DMS153 (cell line): ENCODE measurements around the gene UQCRHL.
"Not testable (repeated sequence)": the region's sequence is repeated elsewhere in the genome, so short reads cannot be mapped to it uniquely, and the experiment has no call there.

ENCODE experiments used
- DNase-seq: peaks from one replicate; lab custom pipeline; 2025; lab: John Stamatoyannopoulos, UW

UQCRHL gene

GRCh38 chr1:15807549-15807948, at the start of gene UQCRHL:
Gene UQCRHL, minus strand, starts transcription at chr1:15807649. Its CDS starts 0 bp downstream, at chr1:15807649.
- DNase-seq: not testable (repeated sequence)

GRCh38 chr1:15856888-15857287, 49.4 kb upstream of the UQCRHL start:
- no peak for DNase-seq

- DNase-seq: no peak
Observed at GRCh38 chr1:15852828-15853302, 45.4 kb upstream of the UQCRHL start.

GRCh38 chr1:15852036-15852827, 44.8 kb upstream of the UQCRHL start:
- DNase-seq: no peak

- no peak for DNase-seq
Observed at GRCh38 chr1:15851210-15852035, 44.0 kb upstream of the UQCRHL start.

GRCh38 chr1:15850471-15851001, 43.1 kb upstream of the UQCRHL start:
- no peak for DNase-seq

GRCh38 chr1:15849775-15850324, 42.4 kb upstream of the UQCRHL start:
- peak; percentile 59 for DNase-seq

- DNase-seq: peak; percentile 87
Observed at GRCh38 chr1:15848929-15849774, 41.7 kb upstream of the UQCRHL start.

- no peak for DNase-seq
Observed at GRCh38 chr1:15848143-15848928, 40.9 kb upstream of the UQCRHL start.

GRCh38 chr1:15847893-15848142, 40.4 kb upstream of the UQCRHL start:
- no peak for DNase-seq

GRCh38 chr1:15847100-15847892, 39.8 kb upstream of the UQCRHL start, which contains the start of gene SPEN:
Gene SPEN, plus strand, starts transcription at chr1:15847707. Its CDS starts 361 bp downstream, at chr1:15848068.
- DNase-seq: peak; percentile 94

- DNase-seq: not testable (repeated sequence)
Observed at GRCh38 chr1:15846056-15846455, 38.6 kb upstream of the UQCRHL start.

- no peak for DNase-seq
Observed at GRCh38 chr1:15843826-15844572, 36.5 kb upstream of the UQCRHL start.

GRCh38 chr1:15838721-15839120, 31.3 kb upstream of the UQCRHL start:
- no peak for DNase-seq

- no peak for DNase-seq
Observed at GRCh38 chr1:15837931-15838330, 30.5 kb upstream of the UQCRHL start.

GRCh38 chr1:15836772-15837669, 29.6 kb upstream of the UQCRHL start:
- no peak for DNase-seq

- not testable (repeated sequence) for DNase-seq
Observed at GRCh38 chr1:15836511-15836771, 29.0 kb upstream of the UQCRHL start.

GRCh38 chr1:15835741-15836510, 28.5 kb upstream of the UQCRHL start:
- DNase-seq: peak; percentile 98
